ENCODE data around the gene SCFD2. TPM values are rescaled to one million over a fixed set of nuclear protein-coding genes. Genes with fewer than 3 reads are reported as not detected.

Gene SCFD2
- total RNA-seq, 3 donors from 2014 or later: 22.8 to 33.8 (median 25.0) TPM

DNA sequence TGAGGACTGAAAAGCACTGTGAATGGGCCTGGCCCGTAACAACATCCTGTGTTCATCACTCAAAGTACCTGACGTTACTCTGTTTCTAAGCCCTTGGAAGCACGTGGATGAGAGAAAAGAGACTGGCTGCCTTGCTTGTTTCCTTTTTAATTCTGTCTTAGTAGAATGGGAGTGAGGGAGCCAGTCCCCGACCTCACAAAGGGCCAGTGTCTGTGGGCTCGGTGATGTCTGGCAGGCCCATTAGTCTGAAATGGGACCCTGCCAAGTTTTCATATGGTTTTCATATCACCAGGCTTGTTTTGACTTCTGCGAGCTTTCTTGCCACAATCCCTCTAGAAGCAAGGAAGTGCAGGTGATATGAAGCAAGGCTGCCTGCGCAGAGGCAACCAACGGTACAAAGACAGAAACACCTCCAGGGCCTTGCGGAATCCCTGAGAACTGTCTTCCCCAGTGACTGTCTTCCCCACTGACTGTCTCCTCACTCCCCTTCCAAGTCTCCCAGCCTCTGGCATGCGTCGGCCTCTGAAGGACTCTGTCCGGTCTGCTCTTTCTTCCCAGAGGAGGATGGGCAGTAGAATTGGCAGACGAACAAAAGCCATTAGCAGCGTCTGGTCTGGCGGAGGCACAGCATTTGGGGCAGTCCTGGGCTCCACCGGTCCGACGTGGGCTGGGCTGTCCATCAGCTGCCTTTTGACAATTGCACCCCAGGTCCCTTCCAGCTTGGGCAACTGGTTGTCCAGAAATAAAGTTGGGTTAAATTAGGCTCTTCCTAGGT lies 524.0 kb downstream of the SCFD2 start:
- H3K4me3 ChIP-seq: peak overlapping the region in 1 of 3 donors; percentile 30
- no peaks in the 10 kb centered on the region for H3K9me3 ChIP-seq
- intact Hi-C loops (cut with DNase I; ENCODE audit: low total_unique reads): no loop called here
- H3K36me3 ChIP-seq: no peaks in the 10 kb centered on the region
- no peak for DNase-seq (ENCODE audit: low spot score in 2 of 2)
- no peaks in the 10 kb centered on the region for H3K27me3 ChIP-seq
- peak overlapping the region; percentile 67 to 86 for H3K27ac ChIP-seq
- TF ChIP-seq POLR2AphosphoS5 (IDR thresholded peaks at IDR 0.05): no peak
- H3K4me1 ChIP-seq: peaks cover 10 to 11% of the 10 kb centered on the region in 2 donors

DNA sequence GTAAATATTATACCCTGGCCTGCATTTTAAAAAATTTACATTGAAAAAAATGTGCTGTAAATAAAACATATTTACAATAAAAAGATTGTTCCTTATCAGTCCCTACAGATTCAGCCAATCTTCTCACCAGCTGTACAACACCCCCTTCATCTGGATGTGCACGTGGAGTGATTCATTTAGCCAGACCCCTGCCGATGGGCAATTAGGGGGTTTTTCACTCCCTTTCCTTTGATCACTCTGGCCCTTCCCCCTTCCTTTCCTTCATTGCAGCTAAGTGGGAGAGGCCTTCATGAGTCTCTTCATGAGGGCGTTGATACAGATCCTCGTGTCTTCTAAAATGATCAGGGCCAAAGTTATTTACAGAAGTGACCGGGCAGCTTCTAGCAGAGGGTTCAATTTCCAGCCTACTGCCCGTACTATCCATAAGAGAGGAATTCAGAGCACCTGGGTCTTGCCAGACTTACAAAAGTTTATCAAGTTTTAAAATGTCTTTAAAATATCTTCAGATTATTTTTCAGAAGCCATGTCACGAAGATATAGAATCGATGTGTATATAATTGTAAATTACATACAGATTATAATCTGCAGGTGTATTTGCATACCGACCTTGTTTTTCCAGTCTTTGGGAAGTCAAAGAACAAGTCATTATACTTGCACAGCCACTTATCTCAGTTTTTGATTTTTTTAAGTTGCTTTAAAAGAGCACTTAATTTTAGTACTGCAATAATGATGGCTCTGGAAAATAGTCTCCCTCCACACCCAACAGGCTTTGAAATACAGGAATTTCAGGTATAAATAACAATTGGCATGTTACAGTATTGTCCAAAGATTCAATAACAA lies 525.1 kb downstream of the SCFD2 start:
- Histone ChIP-seq H3K27ac (peak overlapping the region in 1 of 2 donors; percentile 50), H3K4me3 (no peak overlapping the region), H3K4me1 (peaks cover 10 to 11% of the 10 kb centered on the region in 2 donors), H3K27me3 (no peaks in the 10 kb centered on the region), H3K9me3 (no peaks in the 10 kb centered on the region), H3K36me3 (no peaks in the 10 kb centered on the region)
- no peak for DNase-seq (ENCODE audit: low spot score in 2 of 2)
- intact Hi-C loops (cut with DNase I; ENCODE audit: low total_unique reads): no loop called here
- no peak for TF ChIP-seq POLR2A (IDR thresholded peaks at IDR 0.05)
- TF ChIP-seq, protein P1, sequence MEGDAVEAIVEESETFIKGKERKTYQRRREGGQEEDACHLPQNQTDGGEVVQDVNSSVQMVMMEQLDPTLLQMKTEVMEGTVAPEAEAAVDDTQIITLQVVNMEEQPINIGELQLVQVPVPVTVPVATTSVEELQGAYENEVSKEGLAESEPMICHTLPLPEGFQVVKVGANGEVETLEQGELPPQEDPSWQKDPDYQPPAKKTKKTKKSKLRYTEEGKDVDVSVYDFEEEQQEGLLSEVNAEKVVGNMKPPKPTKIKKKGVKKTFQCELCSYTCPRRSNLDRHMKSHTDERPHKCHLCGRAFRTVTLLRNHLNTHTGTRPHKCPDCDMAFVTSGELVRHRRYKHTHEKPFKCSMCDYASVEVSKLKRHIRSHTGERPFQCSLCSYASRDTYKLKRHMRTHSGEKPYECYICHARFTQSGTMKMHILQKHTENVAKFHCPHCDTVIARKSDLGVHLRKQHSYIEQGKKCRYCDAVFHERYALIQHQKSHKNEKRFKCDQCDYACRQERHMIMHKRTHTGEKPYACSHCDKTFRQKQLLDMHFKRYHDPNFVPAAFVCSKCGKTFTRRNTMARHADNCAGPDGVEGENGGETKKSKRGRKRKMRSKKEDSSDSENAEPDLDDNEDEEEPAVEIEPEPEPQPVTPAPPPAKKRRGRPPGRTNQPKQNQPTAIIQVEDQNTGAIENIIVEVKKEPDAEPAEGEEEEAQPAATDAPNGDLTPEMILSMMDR (IDR thresholded peaks at IDR 0.05): no peak
- TF ChIP-seq POLR2AphosphoS5 (IDR thresholded peaks at IDR 0.05): no peak

DNA sequence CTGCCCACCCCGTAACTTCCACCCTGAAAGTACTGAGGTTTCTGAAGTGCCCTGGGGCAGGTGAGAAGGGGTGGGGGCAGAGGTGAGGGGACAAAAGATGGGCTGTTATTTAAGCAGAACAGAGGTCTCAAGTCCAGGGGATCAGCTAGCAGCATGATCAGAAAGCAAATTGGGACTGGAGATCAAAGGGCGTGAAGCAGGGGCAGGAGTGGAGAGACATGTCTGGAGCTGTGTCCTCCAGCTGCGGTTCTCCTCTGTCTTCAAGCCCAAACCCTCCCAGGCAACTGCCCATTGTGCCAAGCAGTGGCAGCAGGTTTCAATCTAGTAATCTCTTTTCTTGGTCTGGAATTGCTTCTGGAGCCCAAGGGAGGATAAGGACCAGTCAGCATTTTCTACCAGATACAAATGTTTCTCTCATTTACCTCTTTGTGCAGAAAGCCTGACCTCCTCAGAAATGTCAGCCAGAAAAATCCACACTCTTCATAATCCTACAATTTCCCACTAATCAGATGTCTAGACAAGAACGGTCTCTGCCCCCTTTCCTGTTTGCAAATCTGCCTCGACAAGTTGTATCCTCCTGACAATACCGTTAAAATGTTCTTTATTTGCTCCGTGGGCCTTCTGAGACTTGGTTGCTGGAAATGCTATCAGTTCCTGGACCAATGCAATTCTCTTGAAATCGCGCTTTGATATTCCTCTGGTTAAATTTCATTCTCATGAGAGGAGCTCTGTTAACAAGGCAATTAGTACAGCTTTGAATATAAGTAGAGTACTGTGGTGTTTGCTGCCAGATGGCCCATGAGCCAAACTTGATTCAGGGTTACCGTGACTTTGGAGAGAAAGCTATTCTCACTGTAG lies 526.9 kb downstream of the SCFD2 start:
- H3K4me3 ChIP-seq: no peak overlapping the region
- no peaks in the 10 kb centered on the region for H3K36me3 ChIP-seq
- DNase-seq (ENCODE audit: low spot score in 2 of 2): no peak
- intact Hi-C loops (cut with DNase I; ENCODE audit: low total_unique reads): no loop called here
- no peak for TF ChIP-seq POLR2A (IDR thresholded peaks at IDR 0.05)
- TF ChIP-seq, protein P1 (IDR thresholded peaks at IDR 0.05): no peak
- no peaks in the 10 kb centered on the region for H3K27me3 ChIP-seq
- peaks cover 10 to 11% of the 10 kb centered on the region in 2 donors for H3K4me1 ChIP-seq
- no peaks in the 10 kb centered on the region for H3K9me3 ChIP-seq
- peak overlapping the region; percentile 74 to 77 for H3K27ac ChIP-seq

DNA sequence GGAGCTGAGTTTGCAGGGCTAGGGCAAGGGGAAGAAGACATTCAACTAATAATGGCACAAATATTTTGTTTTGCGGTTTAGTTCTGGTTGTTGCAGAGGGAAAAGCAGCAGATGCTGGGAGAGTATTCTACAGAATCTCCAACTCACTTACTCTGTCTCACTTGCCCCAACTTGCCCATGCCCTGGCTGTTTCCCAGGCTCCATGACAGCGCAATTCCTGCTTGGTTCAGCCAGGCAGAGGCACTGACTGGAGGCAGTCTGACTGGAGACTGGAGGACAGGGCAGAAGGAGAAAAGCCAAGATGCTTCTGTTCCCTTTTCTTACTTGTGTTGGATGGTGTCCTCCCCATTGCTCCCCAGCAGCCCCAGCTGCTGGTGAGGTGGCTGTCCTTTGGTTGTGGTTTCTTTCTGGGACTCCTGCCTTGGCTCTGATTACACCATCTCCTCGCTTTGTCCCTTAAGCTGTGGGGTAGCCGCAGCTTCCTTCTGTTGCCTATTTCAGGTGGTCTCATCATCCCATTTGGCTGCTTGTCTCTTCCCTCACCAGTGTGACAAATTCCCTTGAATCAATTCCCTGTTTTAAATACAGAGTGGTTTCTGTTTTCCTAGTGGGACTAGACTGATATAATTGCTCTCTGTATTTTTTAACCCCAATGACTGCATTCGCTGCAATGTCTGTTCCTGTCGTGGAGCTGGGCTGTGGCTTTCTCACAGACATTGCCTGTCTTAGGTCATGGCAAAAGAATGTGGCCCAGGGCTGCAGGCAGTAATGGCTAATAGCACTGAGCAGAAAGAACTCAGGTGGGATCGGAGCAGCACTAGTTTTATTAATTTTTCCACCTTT lies 527.9 kb downstream of the SCFD2 start:
- Histone ChIP-seq H3K27ac (peak overlapping the region; percentile 74 to 77), H3K4me1 (peaks cover 10 to 11% of the 10 kb centered on the region in 2 donors), H3K9me3 (no peaks in the 10 kb centered on the region), H3K27me3 (no peaks in the 10 kb centered on the region), H3K4me3 (no peak overlapping the region), H3K36me3 (no peaks in the 10 kb centered on the region)
- DNase-seq (ENCODE audit: low spot score in 2 of 2): peak in 1 of 2 donors; percentile 76
- intact Hi-C loops (cut with DNase I; ENCODE audit: low total_unique reads): no loop called here
- TF ChIP-seq, protein P1 (IDR thresholded peaks at IDR 0.05): no peak
- TF ChIP-seq POLR2AphosphoS5 (IDR thresholded peaks at IDR 0.05) (no peak), POLR2A (IDR thresholded peaks at IDR 0.05) (no peak)
